ENCODE measurements around the gene GLOD5. TPM values are rescaled to one million over a fixed set of nuclear protein-coding genes. Genes with fewer than 3 reads are reported as not detected.

Gene GLOD5
- total RNA-seq, 1 experiment from 2014 or later: not detected

- no peak overlapping the region for H3K4me3 Mint-ChIP-seq (ENCODE audit: low read depth, unreplicated experiment)
- peaks cover 63% of the 10 kb centered on the region for H3K27me3 Mint-ChIP-seq (ENCODE audit: unreplicated experiment)
- peaks cover 7% of the 10 kb centered on the region for H3K4me1 Mint-ChIP-seq (ENCODE audit: low read depth, unreplicated experiment)
- no TSS peak for BruUV-seq (replicated peaks)
- TF ChIP-seq, protein P1, sequence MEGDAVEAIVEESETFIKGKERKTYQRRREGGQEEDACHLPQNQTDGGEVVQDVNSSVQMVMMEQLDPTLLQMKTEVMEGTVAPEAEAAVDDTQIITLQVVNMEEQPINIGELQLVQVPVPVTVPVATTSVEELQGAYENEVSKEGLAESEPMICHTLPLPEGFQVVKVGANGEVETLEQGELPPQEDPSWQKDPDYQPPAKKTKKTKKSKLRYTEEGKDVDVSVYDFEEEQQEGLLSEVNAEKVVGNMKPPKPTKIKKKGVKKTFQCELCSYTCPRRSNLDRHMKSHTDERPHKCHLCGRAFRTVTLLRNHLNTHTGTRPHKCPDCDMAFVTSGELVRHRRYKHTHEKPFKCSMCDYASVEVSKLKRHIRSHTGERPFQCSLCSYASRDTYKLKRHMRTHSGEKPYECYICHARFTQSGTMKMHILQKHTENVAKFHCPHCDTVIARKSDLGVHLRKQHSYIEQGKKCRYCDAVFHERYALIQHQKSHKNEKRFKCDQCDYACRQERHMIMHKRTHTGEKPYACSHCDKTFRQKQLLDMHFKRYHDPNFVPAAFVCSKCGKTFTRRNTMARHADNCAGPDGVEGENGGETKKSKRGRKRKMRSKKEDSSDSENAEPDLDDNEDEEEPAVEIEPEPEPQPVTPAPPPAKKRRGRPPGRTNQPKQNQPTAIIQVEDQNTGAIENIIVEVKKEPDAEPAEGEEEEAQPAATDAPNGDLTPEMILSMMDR (IDR thresholded peaks at IDR 0.05; ENCODE audit: unreplicated experiment): no peak
- H3K9me3 Mint-ChIP-seq (ENCODE audit: low read depth, unreplicated experiment): no peaks in the 10 kb centered on the region
- CTCF ChIA-PET: no interaction called here
- DNase-seq: no peak
- H3K27ac Mint-ChIP-seq (ENCODE audit: unreplicated experiment): no peak overlapping the region
- intact Hi-C loops (cut with micrococcal nuclease; ENCODE audit: unreplicated experiment): no loop called here
- peaks cover 5% of the 10 kb centered on the region for H3K36me3 Mint-ChIP-seq (ENCODE audit: insufficient read depth, unreplicated experiment)
These were observed 28.0 kb downstream of the GLOD5 start for GRCh38 chrX:48789366-48790220.

DNA sequence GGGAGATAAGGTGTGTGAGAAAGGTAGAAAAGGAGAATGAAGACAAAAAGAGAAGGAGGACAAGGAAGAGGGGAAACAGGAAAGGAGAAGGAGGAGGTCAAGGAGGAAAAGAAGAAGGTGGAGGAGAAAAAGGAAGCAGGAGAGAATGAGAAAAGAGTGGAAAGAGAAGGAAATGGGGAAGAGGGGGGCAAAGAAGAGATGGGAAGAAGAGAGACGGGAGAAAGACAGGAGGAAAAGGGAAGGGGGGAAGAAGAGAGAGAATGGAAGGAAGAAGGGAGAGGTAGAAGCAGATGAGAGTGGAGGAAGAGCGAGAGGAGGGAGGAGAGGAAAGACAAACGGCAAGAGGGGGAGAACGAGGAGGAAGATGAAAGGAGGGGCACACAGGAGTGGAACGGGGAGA is 28.9 kb downstream of the GLOD5 start:
- TF ChIP-seq, protein P1 (IDR thresholded peaks at IDR 0.05; ENCODE audit: unreplicated experiment): no peak
- no peak for DNase-seq
- Mint-ChIP-seq H3K9me3 (ENCODE audit: low read depth, unreplicated experiment) (no peaks in the 10 kb centered on the region), H3K27ac (ENCODE audit: unreplicated experiment) (no peak overlapping the region), H3K27me3 (ENCODE audit: unreplicated experiment) (peaks cover 56% of the 10 kb centered on the region), H3K4me1 (ENCODE audit: low read depth, unreplicated experiment) (peaks cover 16% of the 10 kb centered on the region), H3K36me3 (ENCODE audit: insufficient read depth, unreplicated experiment) (peaks cover 6% of the 10 kb centered on the region), H3K4me3 (ENCODE audit: low read depth, unreplicated experiment) (no peak overlapping the region)
- CTCF ChIA-PET: no interaction called here
- BruUV-seq (replicated peaks): no TSS peak
- intact Hi-C loops (cut with micrococcal nuclease; ENCODE audit: unreplicated experiment): no loop called here

GRCh38 chrX:48791063-48791820 is 29.7 kb downstream of the GLOD5 start:
- peaks cover 6% of the 10 kb centered on the region for H3K36me3 Mint-ChIP-seq (ENCODE audit: insufficient read depth, unreplicated experiment)
- BruUV-seq (replicated peaks): no TSS peak
- no peak overlapping the region for H3K27ac Mint-ChIP-seq (ENCODE audit: unreplicated experiment)
- TF ChIP-seq, protein P1 (IDR thresholded peaks at IDR 0.05; ENCODE audit: unreplicated experiment): no peak
- H3K9me3 Mint-ChIP-seq (ENCODE audit: low read depth, unreplicated experiment): no peaks in the 10 kb centered on the region
- H3K4me1 Mint-ChIP-seq (ENCODE audit: low read depth, unreplicated experiment): peaks cover 23% of the 10 kb centered on the region
- CTCF ChIA-PET: no interaction called here
- intact Hi-C loops (cut with micrococcal nuclease; ENCODE audit: unreplicated experiment): no loop called here
- peaks cover 48% of the 10 kb centered on the region for H3K27me3 Mint-ChIP-seq (ENCODE audit: unreplicated experiment)
- no peak for DNase-seq
- H3K4me3 Mint-ChIP-seq (ENCODE audit: low read depth, unreplicated experiment): no peak overlapping the region

GRCh38 chrX:48792219-48792618 is 30.7 kb downstream of the GLOD5 start:
- H3K27ac Mint-ChIP-seq (ENCODE audit: unreplicated experiment): no peak overlapping the region
- peaks cover 6% of the 10 kb centered on the region for H3K36me3 Mint-ChIP-seq (ENCODE audit: insufficient read depth, unreplicated experiment)
- no peak overlapping the region for H3K4me3 Mint-ChIP-seq (ENCODE audit: low read depth, unreplicated experiment)
- no peak for DNase-seq
- H3K27me3 Mint-ChIP-seq (ENCODE audit: unreplicated experiment): peaks cover 38% of the 10 kb centered on the region
- no TSS peak for BruUV-seq (replicated peaks)
- H3K9me3 Mint-ChIP-seq (ENCODE audit: low read depth, unreplicated experiment): no peaks in the 10 kb centered on the region
- TF ChIP-seq, protein P1 (IDR thresholded peaks at IDR 0.05; ENCODE audit: unreplicated experiment): no peak
- CTCF ChIA-PET: no interaction called here
- intact Hi-C loops (cut with micrococcal nuclease; ENCODE audit: unreplicated experiment): no loop called here
- H3K4me1 Mint-ChIP-seq (ENCODE audit: low read depth, unreplicated experiment): peaks cover 25% of the 10 kb centered on the region

Data from Calu3 (cell line).